B cell (primary cell): ENCODE measurements around the gene OPHN1. TPM values are rescaled to one million over a fixed set of nuclear protein-coding genes. Genes with fewer than 3 reads are reported as not detected.
"Not testable (repeated sequence)": the region's sequence is repeated elsewhere in the genome, so short reads cannot be mapped to it uniquely, and the experiment has no call there.

Experiments
- ATAC-seq: fragments of 200-7000 bp; cut with Tn5 transposase; one replicate; pipeline ENCODE4 v1.10.0; 2021; ENCODE audit warnings: low read depth, mild to moderate bottlenecking, moderate number of reproducible peaks, moderate library complexity
- CTCF ChIA-PET: fragments of 350-600 bp; sonication (Branson Sonifier 250); formaldehyde crosslinking; loops from one replicate; lab custom pipeline; 2021; ENCODE audit warnings: antibody characterized with exemption, inconsistent platforms; lab: Charles Lee
- POLR2A ChIA-PET: fragments of 350-600 bp; sonication (Branson Sonifier 250); formaldehyde crosslinking; loops from one replicate; lab custom pipeline; 2021; ENCODE audit warnings: antibody characterized with exemption; lab: Charles Lee
- DNase-seq: peaks from one replicate; pipeline ENCODE4 v3.0.0; 2013
- H2AFZ ChIP-seq: 2 replicates; pipeline ENCODE4 v1.6.1; 2012; ENCODE audit warnings: mild to moderate bottlenecking, low read depth, low read length; ENCODE audit not compliant: insufficient read depth, poor library complexity, severe bottlenecking
- H3K27ac ChIP-seq, 2 donors: 1 replicate in 1 of 2; 2 replicates in 1 of 2; pipeline ENCODE4 v1.5.1; 2012 to 2013; ENCODE audit warnings: low read length in 2 of 2, mild to moderate bottlenecking in 2 of 2, moderate library complexity in 1 of 2
- H3K27me3 ChIP-seq, 4 experiments: fragments of 200-600 bp in 1 of 4; sonication (generic) in 1 of 4; replicated peaks in 1 of 4; 1 replicate in 2 of 4; 2 replicates in 2 of 4; pipeline versions ENCODE4 v1.6.1 to v1.7.0; 2013 to 2016; ENCODE audit warnings: low read length in 3 of 4, mild to moderate bottlenecking in 2 of 4, mixed read lengths in 1 of 4, moderate library complexity in 1 of 4; ENCODE audit not compliant: insufficient read depth in 4 of 4, control insufficient read depth in 3 of 4; ENCODE audit errors: control extremely low read depth in 1 of 4
- H3K36me3 ChIP-seq, 2 experiments: replicated peaks in 1 of 2; 1 replicate in 1 of 2; 2 replicates in 1 of 2; pipeline versions ENCODE4 v1.6.1 to v1.7.1; 2013; ENCODE audit warnings: low read length in 1 of 2; ENCODE audit not compliant: insufficient read depth in 2 of 2, control insufficient read depth in 1 of 2; ENCODE audit errors: control extremely low read depth in 1 of 2, extremely low read depth in 1 of 2
- H3K4me1 ChIP-seq, 2 donors: fragments of 200-600 bp in 1 of 2; sonication (generic) in 1 of 2; 1 replicate in 1 of 2; 2 replicates in 1 of 2; pipeline versions ENCODE4 v1.5.1 to v1.6.1; 2013 to 2017; ENCODE audit warnings: low read length in 2 of 2; ENCODE audit not compliant: control insufficient read depth in 2 of 2, insufficient read depth in 2 of 2
- H3K4me2 ChIP-seq: replicated peaks from 2 replicates; pipeline ENCODE3; 2012; ENCODE audit warnings: mild to moderate bottlenecking, low read depth, low read length; ENCODE audit not compliant: poor library complexity, severe bottlenecking
- H3K4me3 ChIP-seq, 5 experiments: fragments of 200-600 bp in 1 of 5; sonication (generic) in 1 of 5; 1 replicate in 3 of 5; 2 replicates in 2 of 5; pipeline versions ENCODE4 v1.5.1 to v1.7.0; 2011 to 2016; ENCODE audit warnings: low read length in 4 of 5, mild to moderate bottlenecking in 4 of 5, low read depth in 2 of 5, control low read depth in 1 of 5, moderate library complexity in 1 of 5; ENCODE audit not compliant: insufficient read depth in 1 of 5; ENCODE audit errors: control extremely low read depth in 1 of 5, extremely low read depth in 1 of 5
- H3K79me2 ChIP-seq: fragments of 200-600 bp; sonication (generic); one replicate; pipeline ENCODE4 v1.6.0; 2016; ENCODE audit warnings: low read length; ENCODE audit not compliant: control insufficient read depth, insufficient read depth
- H3K9ac ChIP-seq: fragments of 200-600 bp; sonication (generic); 2 replicates; pipeline ENCODE4 v1.6.1; 2017; ENCODE audit warnings: mild to moderate bottlenecking, low read length, moderate library complexity
- H3K9me3 ChIP-seq, 3 donors: one replicate each; pipeline versions ENCODE4 v1.6.1 to v1.7.1; 2013; ENCODE audit warnings: low read length in 2 of 3; ENCODE audit not compliant: control insufficient read depth in 2 of 3, insufficient read depth in 1 of 3; ENCODE audit errors: control extremely low read depth in 1 of 3
- H4K20me1 ChIP-seq: 2 replicates; pipeline ENCODE4 v1.6.0; 2012; ENCODE audit warnings: mild to moderate bottlenecking, low read length; ENCODE audit not compliant: insufficient read depth, control insufficient read depth, poor library complexity, severe bottlenecking
- H3K27ac Mint-ChIP-seq: one replicate; pipeline ENCODE4 v1.8.0; 2021; ENCODE audit warnings: mixed read lengths
- H3K27me3 Mint-ChIP-seq: one replicate; pipeline ENCODE4 v1.8.0; 2021; ENCODE audit warnings: mixed read lengths
- H3K4me1 Mint-ChIP-seq: one replicate; pipeline ENCODE4 v1.8.0; 2021; ENCODE audit warnings: mixed read lengths
- H3K4me3 Mint-ChIP-seq: one replicate; pipeline ENCODE4 v1.8.0; 2021; ENCODE audit warnings: mixed read lengths
- H3K9me3 Mint-ChIP-seq: one replicate; pipeline ENCODE4 v1.8.0; 2022; ENCODE audit warnings: mixed read lengths; ENCODE audit not compliant: insufficient read depth
- EZH2 ChIP-seq: IDR thresholded peaks from 2 replicates; pipeline ENCODE4 v1.6.1; 2012; ENCODE audit warnings: borderline replicate concordance, low read depth, mild to moderate bottlenecking, moderate library complexity, low read length; ENCODE audit not compliant: insufficient read depth, poor library complexity, severe bottlenecking
- WGBS: methylation state at CpG from one replicate; pipeline ENCODE4 v1.1.5; 2013; ENCODE audit warnings: missing lambda C conversion rate; ENCODE audit not compliant: insufficient coverage; 5-methylcytosine and 5-hydroxymethylcytosine counted together
- intact Hi-C: fragments of 100-400 bp; cut with micrococcal nuclease; formaldehyde crosslinking; loops from one replicate; pipeline ENCODE4 v1.10.0; 2022
- polyA plus RNA-seq: library from polyadenylated mRNA; depleted of rRNA; stranded (reverse); fragments of >200 nt; gene quantifications from 2 replicates; pipeline ENCODE4 v1.2.3, GENCODE V29; 2012
- total RNA-seq, 2 donors: library from RNA; stranded (reverse); fragments of 120-200 nt in 1 of 2; gene quantifications; 1 replicate in 1 of 2; 2 replicates in 1 of 2; pipeline versions ENCODE4 v1.2.3 to v1.2.4, GENCODE V29; 2013 to 2022
- TF ChIP-seq, protein P1 (sequence below): fragments of 200-600 bp; IDR thresholded peaks from one replicate; pipeline ENCODE4 v1.8.0; 2022; ENCODE audit warnings: antibody characterized with exemption, mild to moderate bottlenecking

The OPHN1 gene
- total and polyA plus RNA-seq, 2 donors (not counting 1 experiment from before 2014, with no cell fraction given) = 0.03 to 0.17 TPM

DNA sequence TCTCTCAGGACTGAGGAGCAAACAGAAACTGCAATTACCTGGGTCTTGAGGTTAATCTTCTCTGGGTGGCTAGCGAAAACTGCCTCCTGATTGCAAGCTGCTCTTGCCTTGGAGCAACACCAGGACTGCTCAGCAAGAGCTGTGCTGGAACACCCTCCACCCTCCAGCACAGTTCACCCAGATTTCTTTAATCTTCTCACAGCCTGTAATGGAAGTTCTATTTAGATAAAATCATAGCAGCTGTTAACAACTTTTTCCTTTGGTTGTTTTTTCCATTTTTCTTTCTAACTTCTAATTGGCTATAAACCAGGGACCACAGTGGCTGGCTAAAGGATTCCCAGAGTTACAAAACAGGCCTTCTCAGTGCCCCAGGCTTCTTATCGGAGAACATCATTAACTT, 36.3 kb downstream of the OPHN1 start:
- CTCF ChIA-PET = no interaction called here
- WGBS = no CpG with 5 or more reads among the region's 2 CpGs
- no peaks in the 10 kb centered on the region for H3K27me3 Mint-ChIP-seq

DNA sequence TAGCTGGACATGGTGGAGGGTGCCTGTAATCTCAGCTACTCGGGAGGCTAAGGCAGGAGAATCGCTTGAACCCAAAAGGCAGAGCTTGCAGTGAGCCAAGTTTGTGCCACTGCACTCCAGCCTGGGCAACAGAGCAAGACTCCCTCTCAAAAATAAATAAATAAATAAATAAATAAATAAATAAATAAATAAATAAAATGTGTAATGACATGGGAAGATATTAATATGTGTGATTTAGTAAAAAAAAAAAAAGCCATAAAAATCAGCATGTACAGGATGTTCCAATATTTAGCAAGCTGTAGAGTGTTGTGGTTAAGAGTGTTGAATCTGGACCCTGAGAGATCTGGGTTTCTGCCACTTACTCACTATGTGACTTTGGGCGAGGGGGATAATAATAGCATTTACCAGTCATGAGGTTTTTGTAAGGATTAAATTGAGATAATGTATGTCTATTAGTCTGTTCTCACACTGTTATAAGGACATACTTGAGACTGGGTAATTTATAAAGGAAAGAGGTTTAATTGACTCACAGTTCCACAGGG, 43.8 kb downstream of the OPHN1 start:
- DNase-seq, H3K9me3 Mint-ChIP-seq, H3K4me3 Mint-ChIP-seq, intact Hi-C loops, POLR2A ChIA-PET, ATAC-seq, H3K4me1 ChIP-seq, H3K27ac ChIP-seq, H3K27me3 ChIP-seq, H2AFZ ChIP-seq, CTCF ChIA-PET, H4K20me1 ChIP-seq, H3K4me3 ChIP-seq, H3K4me1 Mint-ChIP-seq, H3K4me2 ChIP-seq, H3K27me3 Mint-ChIP-seq, H3K9me3 ChIP-seq, H3K79me2 ChIP-seq, H3K9ac ChIP-seq, H3K36me3 ChIP-seq, H3K27ac Mint-ChIP-seq: not testable (repeated sequence)
- WGBS = no CpG with 5 or more reads among the region's 3 CpGs

More for the DNA sequence above, 36.3 kb downstream of the OPHN1 start:
- H4K20me1 ChIP-seq = no peaks in the 10 kb centered on the region
- ATAC-seq (no peak), DNase-seq (no peak)
- no peaks in the 10 kb centered on the region for H3K79me2 ChIP-seq
- H2AFZ ChIP-seq = no peak overlapping the region
- no peak overlapping the region for H3K27ac ChIP-seq
- no peaks in the 10 kb centered on the region for H3K9me3 ChIP-seq
- H3K4me3 ChIP-seq = no peak overlapping the region
- no peaks in the 10 kb centered on the region for H3K4me1 Mint-ChIP-seq
- H3K27ac Mint-ChIP-seq = no peak overlapping the region
- no peak overlapping the region for H3K4me3 Mint-ChIP-seq
- no peaks in the 10 kb centered on the region for H3K4me1 ChIP-seq
- H3K4me2 ChIP-seq = no peak overlapping the region
- intact Hi-C loops = no loop called here
- H3K36me3 ChIP-seq = no peaks in the 10 kb centered on the region
- no peak overlapping the region for H3K9ac ChIP-seq
- POLR2A ChIA-PET = no interaction called here
- H3K27me3 ChIP-seq = no peaks in the 10 kb centered on the region
- no peaks in the 10 kb centered on the region for H3K9me3 Mint-ChIP-seq
- no peak for TF ChIP-seq EZH2
- TF ChIP-seq, protein P1, sequence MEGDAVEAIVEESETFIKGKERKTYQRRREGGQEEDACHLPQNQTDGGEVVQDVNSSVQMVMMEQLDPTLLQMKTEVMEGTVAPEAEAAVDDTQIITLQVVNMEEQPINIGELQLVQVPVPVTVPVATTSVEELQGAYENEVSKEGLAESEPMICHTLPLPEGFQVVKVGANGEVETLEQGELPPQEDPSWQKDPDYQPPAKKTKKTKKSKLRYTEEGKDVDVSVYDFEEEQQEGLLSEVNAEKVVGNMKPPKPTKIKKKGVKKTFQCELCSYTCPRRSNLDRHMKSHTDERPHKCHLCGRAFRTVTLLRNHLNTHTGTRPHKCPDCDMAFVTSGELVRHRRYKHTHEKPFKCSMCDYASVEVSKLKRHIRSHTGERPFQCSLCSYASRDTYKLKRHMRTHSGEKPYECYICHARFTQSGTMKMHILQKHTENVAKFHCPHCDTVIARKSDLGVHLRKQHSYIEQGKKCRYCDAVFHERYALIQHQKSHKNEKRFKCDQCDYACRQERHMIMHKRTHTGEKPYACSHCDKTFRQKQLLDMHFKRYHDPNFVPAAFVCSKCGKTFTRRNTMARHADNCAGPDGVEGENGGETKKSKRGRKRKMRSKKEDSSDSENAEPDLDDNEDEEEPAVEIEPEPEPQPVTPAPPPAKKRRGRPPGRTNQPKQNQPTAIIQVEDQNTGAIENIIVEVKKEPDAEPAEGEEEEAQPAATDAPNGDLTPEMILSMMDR = no peak
